HG02981 (cell line): ENCODE measurements around the gene PODN.

ENCODE experiments used
- ATAC-seq: cut with Tn5 transposase; IDR thresholded peaks from one replicate; pipeline ENCODE4 v1.9.1; 2021; ENCODE audit warnings: mild to moderate bottlenecking, moderate library complexity; ENCODE audit not compliant: unreplicated experiment

Gene PODN

GRCh38 chr1:53111693-53112092 is 49.7 kb downstream of the PODN start:
- ATAC-seq = no peak

- no peak for ATAC-seq
Measured at GRCh38 chr1:53112271-53112774, 50.3 kb downstream of the PODN start.

- ATAC-seq = no peak
Measured at GRCh38 chr1:53112861-53113260, 50.8 kb downstream of the PODN start.

- no peak for ATAC-seq
Measured at GRCh38 chr1:53114090-53114489, 52.1 kb downstream of the PODN start.

- ATAC-seq = no peak
Measured at GRCh38 chr1:53114581-53115400, 52.8 kb downstream of the PODN start.

GRCh38 chr1:53115403-53116306 is 53.6 kb downstream of the PODN start:
- ATAC-seq = no peak

GRCh38 chr1:53116307-53116810 is 54.3 kb downstream of the PODN start:
- no peak for ATAC-seq

GRCh38 chr1:53116933-53117600 is 55.1 kb downstream of the PODN start:
- no peak for ATAC-seq

GRCh38 chr1:53117836-53118235 is 55.8 kb downstream of the PODN start:
- no peak for ATAC-seq

GRCh38 chr1:53120659-53121058 is 58.6 kb downstream of the PODN start:
- no peak for ATAC-seq

GRCh38 chr1:53121319-53122172 is 59.5 kb downstream of the PODN start:
- ATAC-seq = no peak

- no peak for ATAC-seq
Measured at GRCh38 chr1:53122201-53122885, 60.3 kb downstream of the PODN start.

- no peak for ATAC-seq
Measured at GRCh38 chr1:53122961-53123413, 61.0 kb downstream of the PODN start.

GRCh38 chr1:53123453-53124140 is 61.6 kb downstream of the PODN start:
- no peak for ATAC-seq

- no peak for ATAC-seq
Measured at GRCh38 chr1:53125122-53125521, 63.1 kb downstream of the PODN start.

GRCh38 chr1:53125623-53126360 is 63.8 kb downstream of the PODN start:
- ATAC-seq = no peak

- no peak for ATAC-seq
Measured at GRCh38 chr1:53126495-53126894, 64.5 kb downstream of the PODN start.

- no peak for ATAC-seq
Measured at GRCh38 chr1:53127546-53127945, 65.5 kb downstream of the PODN start.
